HCT116 (cell line): Measurements from ENCODE around the gene NCKAP5. TPM values are rescaled to one million over a fixed set of nuclear protein-coding genes. Genes with fewer than 3 reads are reported as not detected.

Source experiments
- ATAC-seq: fragments of 200-7000 bp; cut with Tn5 transposase; 2 replicates; pipeline ENCODE4 v1.9.1; 2020; ENCODE audit warnings: mild to moderate bottlenecking, moderate library complexity
- BruUV-seq: library from RNA; stranded (reverse); fragments of 400-500 nt; replicated peaks from 2 replicates; lab custom pipeline; 2021; lab: Mats Ljungman, UMichigan
- CTCF ChIA-PET: fragments of 300-600 bp; sonication (Branson Sonifier 250); formaldehyde crosslinking; loops from one replicate; lab custom pipeline; 2021; ENCODE audit warnings: antibody characterized with exemption; lab: Charles Lee
- POLR2A ChIA-PET: fragments of 300-600, 350-600 bp; sonication (Branson Sonifier 250); formaldehyde crosslinking; loops from one replicate; lab custom pipeline; 2021; ENCODE audit warnings: antibody characterized with exemption; lab: Charles Lee
- RAD21 ChIA-PET, 2 experiments: fragments of 300-600 bp; sonication (Branson Sonifier 250); formaldehyde crosslinking; loops; one replicate each; lab custom pipeline; 2023; ENCODE audit warnings: low total read pairs in 2 of 2; ENCODE audit not compliant: uncharacterized antibody in 2 of 2, unreplicated experiment in 2 of 2, low non-redundant PET in 1 of 2; lab: Charles Lee
- DNase-seq: peaks from one replicate; pipeline ENCODE4 v3.0.0-alpha.2; 2010; ENCODE audit warnings: low read depth, low spot score
- H2AFZ ChIP-seq: fragments of 200-600 bp; shearing (Covaris generic), sonication (generic); 2 replicates; pipeline ENCODE4 v1.6.1; 2017; ENCODE audit warnings: low read depth, mixed run types, mixed read lengths, antibody characterized with exemption, low read length; ENCODE audit not compliant: poor library complexity, severe bottlenecking
- H3K27ac ChIP-seq: 2 replicates; pipeline ENCODE4 v1.5.1; 2012; ENCODE audit warnings: low read depth, low read length
- H3K27me3 ChIP-seq: fragments of 200-600 bp; sonication (generic); 2 replicates; pipeline ENCODE4 v1.6.1; 2016; ENCODE audit warnings: mixed run types, low read length, mixed read lengths; ENCODE audit not compliant: insufficient read depth
- H3K36me3 ChIP-seq, 2 experiments: fragments of 200-500 bp in 1 of 2; fragments of 200-600 bp in 1 of 2; sonication (Bioruptor generic) in 1 of 2; sonication (generic) in 1 of 2; 2 replicates each; pipeline versions ENCODE4 v1.5.1 to v1.6.1; 2014 to 2016; ENCODE audit warnings: low read length in 2 of 2, inconsistent platforms in 1 of 2, mixed read lengths in 1 of 2, mixed run types in 1 of 2; ENCODE audit not compliant: insufficient read depth in 2 of 2, control insufficient read depth in 1 of 2
- H3K4me1 ChIP-seq, 2 experiments: fragments of 200-600 bp in 1 of 2; sonication (generic) in 1 of 2; 2 replicates each; pipeline versions ENCODE4 v1.5.1 to v1.6.1; 2012 to 2017; ENCODE audit warnings: low read length in 2 of 2, inconsistent platforms in 1 of 2, mild to moderate bottlenecking in 1 of 2, mixed read lengths in 1 of 2, mixed run types in 1 of 2, moderate library complexity in 1 of 2; ENCODE audit not compliant: insufficient read depth in 2 of 2, control insufficient read depth in 1 of 2
- H3K4me2 ChIP-seq: fragments of 200-600 bp; sonication (generic); 2 replicates; pipeline ENCODE4 v1.6.1; 2017; ENCODE audit warnings: mixed run types, low read length, mixed read lengths
- H3K4me3 ChIP-seq, 2 experiments: fragments of 200-600 bp in 1 of 2; sonication (generic) in 1 of 2; replicated peaks in 1 of 2; 2 replicates each; pipeline ENCODE4 v1.5.1; 2011 to 2016; ENCODE audit warnings: low read length in 2 of 2, control low read depth in 1 of 2, low read depth in 1 of 2, mild to moderate bottlenecking in 1 of 2, mixed read lengths in 1 of 2, mixed run types in 1 of 2
- H3K79me2 ChIP-seq: fragments of 200-600 bp; sonication (generic); 2 replicates; pipeline ENCODE4 v1.6.1; 2017; ENCODE audit warnings: mild to moderate bottlenecking, mixed run types, low read length, moderate library complexity, mixed read lengths; ENCODE audit not compliant: insufficient read depth
- H3K9ac ChIP-seq: fragments of 200-600 bp; sonication (generic); 2 replicates; pipeline ENCODE4 v1.6.1; 2016; ENCODE audit warnings: low read length, mixed read lengths
- H3K9me2 ChIP-seq: fragments of 200-600 bp; sonication (generic), shearing (Covaris generic); 2 replicates; pipeline ENCODE4 v1.6.1; 2017; ENCODE audit warnings: mixed run types, mild to moderate bottlenecking, moderate library complexity; ENCODE audit not compliant: insufficient read depth
- H3K9me3 ChIP-seq, 2 experiments: fragments of 200-500 bp in 1 of 2; fragments of 200-600 bp in 1 of 2; sonication (Bioruptor generic) in 1 of 2; sonication (generic) in 1 of 2; 2 replicates each; pipeline ENCODE4 v1.6.1; 2014 to 2017; ENCODE audit warnings: low read length in 2 of 2, mixed read lengths in 2 of 2, inconsistent platforms in 1 of 2, low read depth in 1 of 2, mild to moderate bottlenecking in 1 of 2, mixed run types in 1 of 2, moderate library complexity in 1 of 2; ENCODE audit not compliant: control insufficient read depth in 1 of 2, insufficient read depth in 1 of 2
- H4K20me1 ChIP-seq: fragments of 200-600 bp; sonication (generic), shearing (Covaris generic); 2 replicates; pipeline ENCODE4 v1.6.1; 2017; ENCODE audit warnings: mixed run types, mild to moderate bottlenecking, moderate library complexity; ENCODE audit not compliant: insufficient read depth
- CBX3 ChIP-seq: IDR thresholded peaks from 2 replicates; pipeline ENCODE4 v1.6.1; 2012; ENCODE audit warnings: low read depth
- CTCF ChIP-seq, 3 experiments: fragments of 200-600 bp in 1 of 3; sonication (generic) in 1 of 3; IDR thresholded peaks in 2 of 3; conservative IDR thresholded peaks in 1 of 3; 2 replicates each; pipeline ENCODE4 v1.5.1; 2012 to 2017; ENCODE audit warnings: low read depth in 2 of 3, low read length in 2 of 3, antibody characterized with exemption in 1 of 3, borderline replicate concordance in 1 of 3, control low read depth in 1 of 3, mild to moderate bottlenecking in 1 of 3, mixed read lengths in 1 of 3, mixed run types in 1 of 3, moderate library complexity in 1 of 3; ENCODE audit not compliant: insufficient read depth in 1 of 3
- POLR2A ChIP-seq: IDR thresholded peaks from 2 replicates; pipeline ENCODE4 v1.7.0; 2011; ENCODE audit warnings: borderline replicate concordance; ENCODE audit not compliant: insufficient read depth, insufficient read length; ENCODE audit errors: extremely low read depth
- RAD21 ChIP-seq: IDR thresholded peaks from 2 replicates; pipeline ENCODE4 v1.6.1; 2012; ENCODE audit warnings: low read depth, mild to moderate bottlenecking
- SP1 ChIP-seq: IDR thresholded peaks from 2 replicates; pipeline ENCODE4 v1.6.1; 2012; ENCODE audit warnings: low read depth
- YY1 ChIP-seq: IDR thresholded peaks from 2 replicates; pipeline ENCODE4 v1.6.1; 2011; ENCODE audit warnings: low read length, low read depth, moderate library complexity, mild to moderate bottlenecking; ENCODE audit not compliant: insufficient replicate concordance; ENCODE audit errors: extremely low read depth
- intact Hi-C: fragments of 100-400 bp; cut with micrococcal nuclease; formaldehyde crosslinking; loops from 2 replicates; pipeline ENCODE4 v1.10.0; 2022
- total RNA-seq: library from RNA; stranded (reverse); gene quantifications from one replicate; pipeline ENCODE4 v1.2.1, GENCODE V29; 2021; ENCODE audit not compliant: unreplicated experiment

Gene NCKAP5
- total RNA-seq, 1 experiment from 2014 or later = 0.30 TPM

- POLR2A ChIA-PET = no interaction called here
- H3K9ac ChIP-seq = no peak overlapping the region
- intact Hi-C loops = no loop called here
- no peaks in the 10 kb centered on the region for H4K20me1 ChIP-seq
- CTCF ChIA-PET = no interaction called here
- H3K4me1 ChIP-seq = no peaks in the 10 kb centered on the region
- no peaks in the 10 kb centered on the region for H3K36me3 ChIP-seq
- H3K4me3 ChIP-seq = no peak overlapping the region
- no TSS peak for BruUV-seq
- H3K27ac ChIP-seq = no peak overlapping the region
- H3K4me2 ChIP-seq = no peak overlapping the region
- no peaks in the 10 kb centered on the region for H3K9me3 ChIP-seq
- no peaks in the 10 kb centered on the region for H3K27me3 ChIP-seq
- RAD21 ChIA-PET = no interaction called here
- no peak overlapping the region for H2AFZ ChIP-seq
- TF ChIP-seq CBX3 (no peak), RAD21 (no peak)
- H3K9me2 ChIP-seq = no peaks in the 10 kb centered on the region
- DNase-seq = no peak
- no peak for ATAC-seq
- no peaks in the 10 kb centered on the region for H3K79me2 ChIP-seq
These were observed 271.9 kb downstream of the NCKAP5 start for GRCh38 chr2:133296401-133296800.

- H3K27me3 ChIP-seq = no peaks in the 10 kb centered on the region
- no peak overlapping the region for H3K4me2 ChIP-seq
- ATAC-seq = no peak
- ChIA-PET CTCF (no interaction called here), POLR2A (no interaction called here), RAD21 (no interaction called here)
- TF ChIP-seq SP1 = no peak
- no peak for TF ChIP-seq CTCF (IDR thresholded peaks at IDR 0.05 in 2 of 3, conservative IDR thresholded peaks at IDR 0.05 in 1 of 3; ENCODE audit: borderline replicate concordance in 1 of 3, insufficient read depth in 1 of 3, low read depth in 2 of 3, low read length in 2 of 3)
- no peak for TF ChIP-seq YY1
- no peak for TF ChIP-seq POLR2A
- no peak overlapping the region for H3K9ac ChIP-seq
- H3K9me3 ChIP-seq = no peaks in the 10 kb centered on the region
- no peaks in the 10 kb centered on the region for H3K36me3 ChIP-seq
- H3K79me2 ChIP-seq = no peaks in the 10 kb centered on the region
- BruUV-seq = no TSS peak
- H3K9me2 ChIP-seq = no peaks in the 10 kb centered on the region
- no peaks in the 10 kb centered on the region for H3K4me1 ChIP-seq
- intact Hi-C loops = no loop called here
- no peak overlapping the region for H2AFZ ChIP-seq
- H3K27ac ChIP-seq = no peak overlapping the region
- no peaks in the 10 kb centered on the region for H4K20me1 ChIP-seq
- no peak for DNase-seq
- no peak overlapping the region for H3K4me3 ChIP-seq
These were observed 274.5 kb downstream of the NCKAP5 start for GRCh38 chr2:133293544-133294353.
